Astrocyte of the spinal cord (primary cell): ENCODE data around the gene MYL11.
A peak's percentile ranks its signal among the peaks of the same experiment; 100 is the strongest.

Experiments used
- DNase-seq: peaks from one replicate; pipeline ENCODE4 v3.0.0; 2011; ENCODE audit warnings: low read depth, low spot score
- H3K4me3 ChIP-seq: 2 replicates; pipeline ENCODE4 v1.5.1; 2011; ENCODE audit warnings: low read depth, mild to moderate bottlenecking, low read length, moderate library complexity
- in situ Hi-C: cut with HindIII; loops from 2 replicates; pipeline ENCODE4 v1.10.0; 2017; ENCODE audit warnings: low sequenced_read_pairs
- TF ChIP-seq, protein P1 (sequence below): IDR thresholded peaks from 2 replicates; pipeline ENCODE4 v1.5.1; 2012; ENCODE audit warnings: low read depth, mild to moderate bottlenecking, low read length, inconsistent platforms

The MYL11 gene

DNA sequence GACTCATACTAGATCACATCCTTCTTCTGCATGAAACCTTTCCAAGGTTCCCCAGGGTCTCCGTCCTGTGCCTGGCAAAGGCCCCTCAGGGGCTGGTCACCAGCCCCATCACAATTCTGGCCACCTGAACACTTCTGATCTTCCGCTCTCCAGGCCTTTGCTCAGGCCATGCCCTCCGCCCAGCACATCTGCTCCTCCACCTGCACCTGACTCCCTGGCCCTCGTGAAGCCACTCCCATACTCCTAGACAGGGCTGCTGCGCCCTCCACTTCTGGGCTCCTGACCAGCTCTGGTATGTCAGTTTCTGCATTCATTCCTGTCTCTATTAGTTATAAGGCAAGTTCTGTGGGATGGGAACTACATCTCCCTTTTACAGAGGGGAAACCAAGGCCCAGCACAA, 1.9 kb upstream of the MYL11 start:
- H3K4me3 ChIP-seq = no peak overlapping the region
- in situ Hi-C loops = no loop called here
- TF ChIP-seq, protein P1, sequence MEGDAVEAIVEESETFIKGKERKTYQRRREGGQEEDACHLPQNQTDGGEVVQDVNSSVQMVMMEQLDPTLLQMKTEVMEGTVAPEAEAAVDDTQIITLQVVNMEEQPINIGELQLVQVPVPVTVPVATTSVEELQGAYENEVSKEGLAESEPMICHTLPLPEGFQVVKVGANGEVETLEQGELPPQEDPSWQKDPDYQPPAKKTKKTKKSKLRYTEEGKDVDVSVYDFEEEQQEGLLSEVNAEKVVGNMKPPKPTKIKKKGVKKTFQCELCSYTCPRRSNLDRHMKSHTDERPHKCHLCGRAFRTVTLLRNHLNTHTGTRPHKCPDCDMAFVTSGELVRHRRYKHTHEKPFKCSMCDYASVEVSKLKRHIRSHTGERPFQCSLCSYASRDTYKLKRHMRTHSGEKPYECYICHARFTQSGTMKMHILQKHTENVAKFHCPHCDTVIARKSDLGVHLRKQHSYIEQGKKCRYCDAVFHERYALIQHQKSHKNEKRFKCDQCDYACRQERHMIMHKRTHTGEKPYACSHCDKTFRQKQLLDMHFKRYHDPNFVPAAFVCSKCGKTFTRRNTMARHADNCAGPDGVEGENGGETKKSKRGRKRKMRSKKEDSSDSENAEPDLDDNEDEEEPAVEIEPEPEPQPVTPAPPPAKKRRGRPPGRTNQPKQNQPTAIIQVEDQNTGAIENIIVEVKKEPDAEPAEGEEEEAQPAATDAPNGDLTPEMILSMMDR = no peak
- DNase-seq = no peak

DNA sequence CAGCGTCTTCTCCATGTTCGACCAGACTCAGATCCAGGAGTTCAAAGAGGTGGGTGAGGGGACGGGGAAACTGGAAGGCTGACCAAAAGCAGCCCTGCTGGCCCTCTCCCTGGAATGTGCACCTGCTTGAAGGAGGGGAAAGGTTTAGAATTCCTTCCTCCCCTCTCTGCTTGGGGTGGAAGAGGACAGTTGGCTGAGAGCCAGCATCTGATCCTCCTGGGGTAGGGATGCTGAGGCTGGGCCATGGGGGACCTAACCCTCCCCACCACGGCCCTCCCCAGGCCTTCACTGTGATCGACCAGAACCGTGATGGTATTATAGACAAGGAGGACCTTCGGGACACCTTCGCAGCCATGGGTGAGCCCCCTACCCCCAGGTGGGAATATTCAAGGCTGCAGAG, 1.3 kb downstream of the MYL11 start:
- in situ Hi-C loops = no loop called here
- H3K4me3 ChIP-seq = no peak overlapping the region
- DNase-seq = no peak
- TF ChIP-seq, protein P1 = no peak

DNA sequence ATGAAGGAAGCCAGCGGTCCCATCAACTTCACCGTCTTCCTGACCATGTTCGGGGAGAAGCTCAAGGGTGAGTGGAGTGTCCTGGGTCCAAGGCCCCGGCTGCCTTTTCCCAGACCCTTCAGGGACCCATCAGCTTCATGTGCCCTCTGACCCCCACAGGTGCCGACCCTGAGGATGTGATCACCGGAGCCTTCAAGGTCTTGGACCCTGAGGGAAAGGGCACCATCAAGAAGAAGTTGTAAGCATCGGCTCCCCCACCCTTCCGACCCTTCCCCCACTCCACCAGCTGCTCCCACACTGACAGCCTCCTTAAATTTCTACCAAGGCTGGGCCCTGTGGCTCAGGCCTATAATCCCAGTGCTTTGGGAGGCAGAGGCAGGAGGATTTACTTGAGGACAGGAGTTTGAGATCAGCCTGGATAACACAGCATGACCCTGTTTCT, 1.9 kb downstream of the MYL11 start:
- in situ Hi-C loops = no loop called here
- H3K4me3 ChIP-seq = no peak overlapping the region
- no peak for DNase-seq
- TF ChIP-seq, protein P1 = no peak

DNA sequence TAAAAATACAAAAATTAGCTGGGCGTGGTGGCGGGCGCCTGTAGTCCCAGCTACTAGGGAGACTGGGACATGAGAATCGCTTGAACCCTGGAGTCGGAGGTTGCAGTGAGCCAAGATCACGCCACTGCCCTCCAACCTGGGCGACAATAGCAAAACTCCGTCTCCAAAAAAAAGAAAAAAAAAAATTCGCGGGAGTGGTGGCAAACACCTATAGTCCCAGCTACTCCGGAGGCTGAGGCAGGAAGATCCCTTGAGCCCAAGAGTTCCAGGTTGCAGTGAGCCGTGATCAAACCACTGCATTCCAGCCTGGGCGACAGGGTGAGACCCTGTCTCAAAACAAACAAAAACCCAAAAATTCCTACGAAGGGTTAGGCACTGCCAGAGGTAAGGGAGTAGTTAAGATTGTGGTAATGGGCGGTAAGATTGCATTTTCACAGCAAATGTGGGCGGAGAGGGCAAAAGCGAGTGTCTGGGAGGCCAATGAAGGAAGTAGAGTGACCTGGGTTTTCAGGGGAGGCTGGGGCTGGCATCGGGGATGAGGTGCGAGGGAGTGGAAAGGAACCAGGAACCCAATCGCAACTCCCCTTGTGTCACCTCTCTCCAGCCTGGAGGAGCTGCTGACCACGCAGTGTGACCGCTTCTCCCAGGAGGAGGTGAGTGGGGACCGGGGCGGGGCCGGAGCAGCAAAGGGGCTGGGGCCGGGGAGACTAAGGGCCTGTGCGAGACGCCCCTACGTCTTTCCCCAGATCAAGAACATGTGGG, 2.6 kb downstream of the MYL11 start:
- DNase-seq = no peak
- H3K4me3 ChIP-seq = peak overlapping the region; percentile 54
- TF ChIP-seq, protein P1 = no peak
- in situ Hi-C loops = no loop called here

DNA sequence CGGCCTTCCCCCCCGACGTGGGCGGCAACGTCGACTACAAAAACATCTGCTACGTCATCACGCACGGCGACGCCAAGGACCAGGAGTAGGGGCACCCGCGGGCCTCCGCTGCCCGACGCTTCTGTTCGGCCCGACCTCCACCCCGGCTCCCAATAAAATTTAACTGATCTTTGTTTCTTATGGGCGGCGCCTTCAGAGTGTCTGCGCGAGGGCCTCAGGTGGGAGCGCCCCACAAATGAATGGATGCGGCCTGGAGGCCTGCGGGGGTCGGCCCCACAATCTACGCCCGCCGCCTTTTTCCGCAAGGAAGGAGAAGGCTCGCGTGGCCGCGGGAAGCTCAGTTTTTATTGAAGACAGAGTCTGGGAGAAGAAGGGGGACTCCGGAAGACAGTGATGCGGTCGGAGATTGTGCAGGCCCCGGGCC, 3.2 kb downstream of the MYL11 start:
- TF ChIP-seq, protein P1 = no peak
- peak overlapping the region; percentile 54 for H3K4me3 ChIP-seq
- in situ Hi-C loops = no loop called here
- DNase-seq = peak; percentile 86

DNA sequence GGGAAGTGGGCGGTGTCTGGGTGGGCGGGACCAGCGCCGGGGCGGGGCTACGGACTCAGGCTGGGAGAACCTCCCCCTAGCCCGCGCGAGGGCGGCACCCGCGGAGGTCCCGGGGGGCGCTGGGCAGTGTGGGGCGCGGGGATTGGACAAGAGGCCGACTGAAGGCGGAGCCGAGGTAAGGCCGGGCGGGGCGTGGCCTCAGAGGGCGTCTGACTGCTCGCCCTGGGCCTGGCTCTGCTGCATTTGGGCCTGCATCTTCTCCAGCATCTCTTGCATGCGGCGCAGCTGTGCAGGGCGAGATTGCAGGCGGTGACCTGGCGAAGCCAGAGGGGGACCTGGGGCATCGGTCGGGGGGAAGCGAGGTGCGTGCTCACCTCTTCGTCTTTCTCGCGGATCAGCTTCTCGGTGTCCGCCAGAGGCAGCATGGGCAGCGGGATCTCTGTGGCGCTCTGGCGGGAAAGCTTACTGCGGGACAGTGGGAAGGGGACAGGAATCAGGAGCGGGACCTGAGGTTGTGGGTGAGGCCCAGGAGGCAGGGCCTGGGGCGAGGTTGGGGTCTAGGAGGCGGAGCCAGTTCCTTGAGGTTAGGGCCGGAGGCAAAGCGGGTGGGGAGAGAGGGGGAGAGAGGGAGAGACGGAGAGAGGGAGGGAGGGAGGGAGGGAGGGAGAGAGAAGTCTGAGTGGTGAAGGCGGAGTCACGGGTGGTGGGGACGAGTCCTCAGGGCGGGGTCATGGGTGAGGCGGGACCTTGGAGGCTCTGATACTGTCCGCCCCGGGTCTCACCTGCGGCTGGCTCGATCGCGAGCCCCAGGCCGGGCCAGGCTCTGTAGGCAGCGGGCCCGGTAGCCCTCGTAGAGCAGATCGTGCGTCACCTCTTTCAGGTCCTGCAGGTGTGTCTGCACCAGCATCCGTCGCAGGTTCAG, 3.9 kb downstream of the MYL11 start:
- TF ChIP-seq, protein P1 = peak; percentile 35
- H3K4me3 ChIP-seq = peak overlapping the region; percentile 54
- in situ Hi-C loops = no loop called here
- peak; percentile 99 for DNase-seq
